ENCODE results near the gene CTXND1.

Gene CTXND1

GRCh38 chr15:80251428-80252120, 439 bp downstream of the CTXND1 start:
- DNase-seq (ENCODE audit: low read depth): no peak

- DNase-seq (ENCODE audit: low read depth): no peak
Observed at GRCh38 chr15:80250614-80251427, 1.2 kb downstream of the CTXND1 start.

GRCh38 chr15:80249973-80250372, 2.0 kb downstream of the CTXND1 start:
- no peak for DNase-seq (ENCODE audit: low read depth)

- no peak for DNase-seq (ENCODE audit: low read depth)
Observed at GRCh38 chr15:80247320-80247719, 4.7 kb downstream of the CTXND1 start.

- no peak for DNase-seq (ENCODE audit: low read depth)
Observed at GRCh38 chr15:80246425-80246894, 5.6 kb downstream of the CTXND1 start.

GRCh38 chr15:80242802-80243201, 9.2 kb downstream of the CTXND1 start:
- DNase-seq (ENCODE audit: low read depth): no peak

- DNase-seq (ENCODE audit: low read depth): no peak
Observed at GRCh38 chr15:80242132-80242769, 9.8 kb downstream of the CTXND1 start.

- no peak for DNase-seq (ENCODE audit: low read depth)
Observed at GRCh38 chr15:80241508-80241907, 10.5 kb downstream of the CTXND1 start.

GRCh38 chr15:80240276-80240675, 11.7 kb downstream of the CTXND1 start:
- no peak for DNase-seq (ENCODE audit: low read depth)

GRCh38 chr15:80234883-80235282, 17.1 kb downstream of the CTXND1 start:
- peak; percentile 9 for DNase-seq (ENCODE audit: low read depth)

- DNase-seq (ENCODE audit: low read depth): no peak
Observed at GRCh38 chr15:80233581-80233980, 18.4 kb downstream of the CTXND1 start.

GRCh38 chr15:80231371-80231770, 20.6 kb downstream of the CTXND1 start:
- no peak for DNase-seq (ENCODE audit: low read depth)

- DNase-seq (ENCODE audit: low read depth): no peak
Observed at GRCh38 chr15:80228959-80229610, 22.9 kb downstream of the CTXND1 start.

- no peak for DNase-seq (ENCODE audit: low read depth)
Observed at GRCh38 chr15:80219955-80220354, 32.1 kb downstream of the CTXND1 start.

- DNase-seq (ENCODE audit: low read depth): no peak
Observed at GRCh38 chr15:80217327-80217900, 34.6 kb downstream of the CTXND1 start.

GRCh38 chr15:80216911-80217310, 35.1 kb downstream of the CTXND1 start:
- no peak for DNase-seq (ENCODE audit: low read depth)

GRCh38 chr15:80216141-80216540, 35.9 kb downstream of the CTXND1 start:
- no peak for DNase-seq (ENCODE audit: low read depth)

GRCh38 chr15:80214910-80215309, 37.1 kb downstream of the CTXND1 start:
- DNase-seq (ENCODE audit: low read depth): no peak

GRCh38 chr15:80211976-80212375, 40.0 kb downstream of the CTXND1 start:
- DNase-seq (ENCODE audit: low read depth): no peak

GRCh38 chr15:80210611-80211573, 41.1 kb downstream of the CTXND1 start:
- DNase-seq (ENCODE audit: low read depth): no peak
